ENCODE data around the gene PKNOX2.

The PKNOX2 gene

GRCh38 chr11:125317416-125317815 lies 152.9 kb downstream of the PKNOX2 start:
- DNase-seq, result no peak

- no peak for DNase-seq
These were observed 155.1 kb downstream of the PKNOX2 start for GRCh38 chr11:125319649-125320048.

GRCh38 chr11:125320347-125321076 lies 156.0 kb downstream of the PKNOX2 start:
- no peak for DNase-seq

- DNase-seq, result no peak
These were observed 157.7 kb downstream of the PKNOX2 start for GRCh38 chr11:125322289-125322688.

- DNase-seq, result no peak
These were observed 160.6 kb downstream of the PKNOX2 start for GRCh38 chr11:125325196-125325595.

GRCh38 chr11:125326126-125326525 lies 161.6 kb downstream of the PKNOX2 start:
- DNase-seq, result no peak

GRCh38 chr11:125327518-125328224 lies 163.1 kb downstream of the PKNOX2 start:
- no peak for DNase-seq

- DNase-seq, result no peak
These were observed 163.7 kb downstream of the PKNOX2 start for GRCh38 chr11:125328225-125328580.

- no peak for DNase-seq
These were observed 165.2 kb downstream of the PKNOX2 start for GRCh38 chr11:125329786-125330185.

- no peak for DNase-seq
These were observed 166.1 kb downstream of the PKNOX2 start for GRCh38 chr11:125330462-125331325.

GRCh38 chr11:125331357-125332035 lies 166.9 kb downstream of the PKNOX2 start:
- DNase-seq, result no peak

GRCh38 chr11:125332821-125333220 lies 168.3 kb downstream of the PKNOX2 start:
- no peak for DNase-seq

- no peak for DNase-seq
These were observed 169.0 kb downstream of the PKNOX2 start for GRCh38 chr11:125333354-125334073.

GRCh38 chr11:125335106-125335505 lies 170.6 kb downstream of the PKNOX2 start:
- no peak for DNase-seq

- DNase-seq, result no peak
These were observed 173.6 kb downstream of the PKNOX2 start for GRCh38 chr11:125337836-125338834.

- no peak for DNase-seq
These were observed 174.6 kb downstream of the PKNOX2 start for GRCh38 chr11:125338886-125339811.

- no peak for DNase-seq
These were observed 177.1 kb downstream of the PKNOX2 start for GRCh38 chr11:125341676-125342075.

- no peak for DNase-seq
These were observed 177.9 kb downstream of the PKNOX2 start for GRCh38 chr11:125342281-125342930.

- DNase-seq, result no peak
These were observed 178.7 kb downstream of the PKNOX2 start for GRCh38 chr11:125343086-125343717.

Data from central memory CD4-positive, alpha-beta T cell (primary cell).